ENCODE results near the gene PSPH. TPM values are rescaled to one million over a fixed set of nuclear protein-coding genes. Genes with fewer than 3 reads are reported as not detected.

The PSPH gene
- total RNA-seq, 1 experiment from 2014 or later: 39.9 TPM

- H3K4me1 Mint-ChIP-seq (ENCODE audit: low read depth, unreplicated experiment): no peaks in the 10 kb centered on the region
Measured at GRCh38 chr7:55962014-55962413, 89.2 kb downstream of the PSPH start.

More at GRCh38 chr7:55962014-55962413, 89.2 kb downstream of the PSPH start:
- CTCF ChIA-PET: interaction anchor here (0.9 kb wide), 1 partner anchor 72 kb away, joined by 3 read pairs; no protein-coding TSS in a partner anchor
- DNase-seq: no peak
- Mint-ChIP-seq H3K27ac (ENCODE audit: unreplicated experiment) (no peak overlapping the region), H3K27me3 (ENCODE audit: unreplicated experiment) (no peaks in the 10 kb centered on the region), H3K36me3 (ENCODE audit: insufficient read depth, unreplicated experiment) (peaks cover 15% of the 10 kb centered on the region), H3K4me3 (ENCODE audit: low read depth, unreplicated experiment) (no peak overlapping the region), H3K9me3 (ENCODE audit: low read depth, unreplicated experiment) (no peaks in the 10 kb centered on the region)
- intact Hi-C loops (cut with micrococcal nuclease; ENCODE audit: unreplicated experiment): no loop called here
- no TSS peak for BruUV-seq (replicated peaks)
- TF ChIP-seq CTCF (IDR thresholded peaks at IDR 0.05; ENCODE audit: unreplicated experiment): no peak

Other genes with a start within 250 kb of the PSPH start
- gene SEPTIN14, start 188.7 kb downstream of the PSPH start, total RNA-seq (2022): not detected in 2 replicates
- 4.4 and 5.3 TPM in 2 replicates for gene ZNF713, start 164.0 kb downstream of the PSPH start, total RNA-seq (2022)
- gene MRPS17, start 99.6 kb downstream of the PSPH start, total RNA-seq (2022): 32.6 and 37.1 TPM in 2 replicates
- 81.6 and 93.8 TPM in 2 replicates for gene NIPSNAP2, start 86.9 kb downstream of the PSPH start, total RNA-seq (2022)
- 416 and 421 TPM in 2 replicates for gene CCT6A, start 321 bp upstream of the PSPH start, total RNA-seq (2022)
- 226 and 255 TPM in 2 replicates for gene SUMF2, start 12.8 kb upstream of the PSPH start, total RNA-seq (2022)
- 1.1 and 2.6 TPM in 2 replicates for gene PHKG1, start 41.5 kb upstream of the PSPH start, total RNA-seq (2022)
- gene CHCHD2, start 55.0 kb upstream of the PSPH start, total RNA-seq (2022): 673 and 699 TPM in 2 replicates
- gene NUPR2, start 65.0 kb upstream of the PSPH start, total RNA-seq (2022): not detected in 2 replicates

Measured in Calu3 (cell line).